K562 (cell line): ENCODE results near the gene STAP1. TPM values are rescaled to one million over a fixed set of nuclear protein-coding genes. Genes with fewer than 3 reads are reported as not detected.

Source experiments
- ATF4 ChIP-seq: fragments of 450-650 bp; formaldehyde crosslinking; IDR thresholded peaks from 2 replicates; pipeline ENCODE4 v1.4.0; 2022; ENCODE audit warnings: mild to moderate bottlenecking, moderate library complexity
- BRD4 ChIP-seq: fragments of 200-600 bp; sonication (generic); IDR thresholded peaks from 2 replicates; pipeline ENCODE4 v1.6.1; 2017; ENCODE audit warnings: inconsistent platforms
- CGGBP1 ChIP-seq: fragments of 250-450 bp; sonication (Bioruptor Pico); IDR thresholded peaks from 2 replicates; pipeline ENCODE4 v1.9.0; 2021; ENCODE audit warnings: mild to moderate bottlenecking
- GTF2F1 ChIP-seq: IDR thresholded peaks from 2 replicates; pipeline ENCODE4 v1.6.1; 2011; ENCODE audit warnings: low read depth, low read length, improper control_type of control experiment
- HINFP ChIP-seq: fragments of 450-650 bp; conservative IDR thresholded peaks from 2 replicates; pipeline ENCODE4 v1.6.1; 2016; ENCODE audit warnings: missing genetic modification characterization, low read depth, mild to moderate bottlenecking, control low read depth, missing compliant biosample characterization
- POLR2A ChIP-seq: fragments of 450-650 bp; conservative IDR thresholded peaks from 2 replicates; pipeline ENCODE4 v1.6.1; 2016
- RFX5 ChIP-seq: IDR thresholded peaks from 2 replicates; pipeline ENCODE4 v1.6.1; 2011; ENCODE audit warnings: low read depth, mild to moderate bottlenecking, improper control_type of control experiment, low read length
- SAFB ChIP-seq: fragments of 200-400 bp; formaldehyde crosslinking; IDR thresholded peaks from 2 replicates; pipeline ENCODE4 v1.6.1; 2017; ENCODE audit warnings: low read depth, low read length, borderline replicate concordance
- SMAD1 ChIP-seq: fragments of 150-350 bp; IDR thresholded peaks from 2 replicates; pipeline ENCODE4 v1.6.1; 2014; ENCODE audit warnings: low read length, low read depth; ENCODE audit not compliant: partially characterized antibody
- TCF7 ChIP-seq: sonication (generic); IDR thresholded peaks from 2 replicates; pipeline ENCODE4 v1.6.1; 2016; ENCODE audit warnings: antibody characterized with exemption, borderline replicate concordance
- TRIM28 ChIP-seq: fragments of 450-650 bp; IDR thresholded peaks from 2 replicates; pipeline ENCODE4 v1.6.1; 2017
- ZBTB17 ChIP-seq: fragments of 450-650 bp; formaldehyde crosslinking; IDR thresholded peaks from 2 replicates; pipeline ENCODE4 v1.4.0; 2020; ENCODE audit warnings: mild to moderate bottlenecking
- ZKSCAN8 ChIP-seq: fragments of 200-800 bp; sonication (Bioruptor generic); IDR thresholded peaks from 2 replicates; pipeline ENCODE4 v1.6.1; 2016; ENCODE audit warnings: missing genetic modification characterization, missing compliant biosample characterization
- ZNF280A ChIP-seq: fragments of 450-650 bp; IDR thresholded peaks from 2 replicates; pipeline ENCODE4 v1.6.1; 2018; ENCODE audit warnings: mild to moderate bottlenecking, low read depth; ENCODE audit not compliant: partially characterized antibody
- ZNF407 ChIP-seq: fragments of 450-650 bp; IDR thresholded peaks from 2 replicates; pipeline ENCODE4 v1.6.1; 2016; ENCODE audit warnings: low read depth
- ZNF444 ChIP-seq: fragments of 250-450 bp; sonication (Bioruptor Pico); IDR thresholded peaks from 2 replicates; pipeline ENCODE4 v1.4.0; 2020; ENCODE audit warnings: mild to moderate bottlenecking, moderate library complexity
- polyA plus RNA-seq, 8 experiments: library from polyadenylated mRNA; depleted of rRNA in 4 of 8; stranded (reverse) in 5 of 8; unstranded in 3 of 8; fragments of >200 nt; fragmentation: Nextera tagmentation in 2 of 8; fragmentation: Illumina TruSeq in 1 of 8; extraction: Ambion mirVana in 2 of 8; extraction: Trizol in 1 of 8; gene quantifications; 2 replicates each; pipeline versions ENCODE4 v1.2.1 to v1.2.3, GENCODE V29; 2011 to 2014; ENCODE audit warnings: inconsistent platforms in 1 of 8, missing spikeins in 1 of 8
- total RNA-seq, 7 experiments: library from RNA; depleted of rRNA in 6 of 7; stranded (reverse); fragments of >200 nt in 6 of 7; fragmentation: Illumina TruSeq in 2 of 7; extraction: Trizol in 2 of 7; gene quantifications; 2 replicates each; pipeline versions ENCODE4 v1.2.1 to v1.2.3, GENCODE V29; 2011 to 2021; ENCODE audit warnings: low replicate concordance in 1 of 7

Gene STAP1
- total and polyA plus RNA-seq, 9 of the 15 experiments (the other 6 are each of a cell fraction or from before 2014, with no cell fraction given): 0.50 to 5.6 (median 1.4) TPM

- TF ChIP-seq ZNF407: no peak
- TF ChIP-seq HINFP: no peak
- TF ChIP-seq RFX5: no peak
- peak; percentile 16 for TF ChIP-seq SMAD1
- TF ChIP-seq POLR2A: peak; percentile 87
- TF ChIP-seq CGGBP1 (CRISPR knock-in tag): no peak
- no peak for TF ChIP-seq TCF7
- no peak for TF ChIP-seq ATF4 (CRISPR knock-in tag)
- no peak for TF ChIP-seq ZNF280A
- peak; percentile 71; the same call in 1 of the 2 replicates for TF ChIP-seq BRD4
- TF ChIP-seq ZKSCAN8 (CRISPR knock-in tag): no peak
- TF ChIP-seq GTF2F1: 0 out of 2 replicates have a peak, but pooled peaks have one; percentile 28
- no peak for TF ChIP-seq ZBTB17 (CRISPR knock-in tag)
- TF ChIP-seq SAFB: no peak
- TF ChIP-seq ZNF444: no peak
- 0 out of 2 replicates have a peak, but pooled peaks have one; percentile 21 for TF ChIP-seq TRIM28
Observed at GRCh38 chr4:67575232-67576058, 16.9 kb downstream of the STAP1 start (continued).
